NOMO-1 treated with dmso at 0.1 percent for 144 hours (cell line): ENCODE results near the gene ROR1.

Experiments
- DNase-seq: peaks from one replicate; lab custom pipeline; 2025; ENCODE audit not compliant: unreplicated experiment; lab: John Stamatoyannopoulos, UW

ROR1 gene

GRCh38 chr1:63773815-63774616 lies at the start of gene ROR1:
Gene ROR1 (plus strand): TSS chr1:63774017.
- peak; percentile 70 for DNase-seq

- DNase-seq, result no peak
These were observed 49.4 kb upstream of the ROR1 start for GRCh38 chr1:63724375-63724899.

- DNase-seq, result no peak
These were observed 45.1 kb upstream of the ROR1 start for GRCh38 chr1:63728611-63729226.

GRCh38 chr1:63729227-63729620 lies 44.6 kb upstream of the ROR1 start:
- no peak for DNase-seq

GRCh38 chr1:63730211-63730610 lies 43.6 kb upstream of the ROR1 start:
- no peak for DNase-seq

GRCh38 chr1:63731117-63732043 lies 42.4 kb upstream of the ROR1 start:
- no peak for DNase-seq

- no peak for DNase-seq
These were observed 41.2 kb upstream of the ROR1 start for GRCh38 chr1:63732666-63733065.

- DNase-seq, result no peak
These were observed 35.0 kb upstream of the ROR1 start for GRCh38 chr1:63738772-63739171.

- DNase-seq, result no peak
These were observed 34.4 kb upstream of the ROR1 start for GRCh38 chr1:63739452-63739851.

GRCh38 chr1:63740432-63740831 lies 33.4 kb upstream of the ROR1 start:
- DNase-seq, result no peak

- DNase-seq, result no peak
These were observed 31.3 kb upstream of the ROR1 start for GRCh38 chr1:63742526-63742925.

- no peak for DNase-seq
These were observed 30.0 kb upstream of the ROR1 start for GRCh38 chr1:63743781-63744180.

GRCh38 chr1:63746129-63746864 lies 27.5 kb upstream of the ROR1 start:
- DNase-seq, result no peak

- DNase-seq, result no peak
These were observed 26.4 kb upstream of the ROR1 start for GRCh38 chr1:63747445-63747844.

- DNase-seq, result no peak
These were observed 25.7 kb upstream of the ROR1 start for GRCh38 chr1:63748046-63748580.

GRCh38 chr1:63748641-63749040 lies 25.2 kb upstream of the ROR1 start:
- no peak for DNase-seq

- no peak for DNase-seq
These were observed 23.1 kb upstream of the ROR1 start for GRCh38 chr1:63750721-63751120.

GRCh38 chr1:63752176-63752575 lies 21.6 kb upstream of the ROR1 start:
- no peak for DNase-seq

GRCh38 chr1:63753591-63753990 lies 20.2 kb upstream of the ROR1 start:
- DNase-seq, result no peak

- no peak for DNase-seq
These were observed 17.0 kb upstream of the ROR1 start for GRCh38 chr1:63756839-63757238.
